GM21367 (cell line): ENCODE measurements around the gene RSAD2.
A peak's percentile ranks its signal among the peaks of the same experiment; 100 is the strongest.
"Not testable (repeated sequence)": the region's sequence is repeated elsewhere in the genome, so short reads cannot be mapped to it uniquely, and the experiment has no call there.

Source experiments
- ATAC-seq: cut with Tn5 transposase; IDR thresholded peaks from one replicate; pipeline ENCODE4 v1.9.1; 2021; ENCODE audit not compliant: unreplicated experiment

Gene RSAD2

GRCh38 chr2:6902581-6902980 lies 25.0 kb downstream of the RSAD2 start:
- not testable (repeated sequence) for ATAC-seq

- ATAC-seq: no peak
These were observed 28.1 kb downstream of the RSAD2 start for GRCh38 chr2:6905668-6906067.

- ATAC-seq: no peak
These were observed 28.7 kb downstream of the RSAD2 start for GRCh38 chr2:6906165-6906741.

GRCh38 chr2:6908291-6908690 lies 30.7 kb downstream of the RSAD2 start:
- ATAC-seq: no peak

- peak; percentile 97 for ATAC-seq
These were observed 32.1 kb downstream of the RSAD2 start for GRCh38 chr2:6909431-6910385.

GRCh38 chr2:6911721-6912120 lies 34.1 kb downstream of the RSAD2 start:
- no peak for ATAC-seq

GRCh38 chr2:6913415-6914157 lies 36.0 kb downstream of the RSAD2 start:
- no peak for ATAC-seq

- ATAC-seq: no peak
These were observed 37.3 kb downstream of the RSAD2 start for GRCh38 chr2:6914828-6915227.

- ATAC-seq: no peak
These were observed 37.8 kb downstream of the RSAD2 start for GRCh38 chr2:6915399-6915798.

GRCh38 chr2:6916224-6916623 lies 38.6 kb downstream of the RSAD2 start:
- no peak for ATAC-seq

GRCh38 chr2:6916736-6917070 lies 39.1 kb downstream of the RSAD2 start:
- no peak for ATAC-seq

- peak; percentile 68 for ATAC-seq
These were observed 39.6 kb downstream of the RSAD2 start, which contains the start of gene RNF144A for GRCh38 chr2:6917071-6917760. Gene RNF144A (plus strand): TSS chr2:6917412. CDS start chr2:6996927, 79,515 bp downstream.

- ATAC-seq: peak; percentile 29
These were observed 40.3 kb downstream of the RSAD2 start for GRCh38 chr2:6917761-6918421.

- ATAC-seq: no peak
These were observed 42.5 kb downstream of the RSAD2 start for GRCh38 chr2:6919901-6920742.

GRCh38 chr2:6920743-6921064 lies 43.1 kb downstream of the RSAD2 start:
- ATAC-seq: no peak

GRCh38 chr2:6921321-6921922 lies 43.8 kb downstream of the RSAD2 start:
- no peak for ATAC-seq

- ATAC-seq: no peak
These were observed 44.7 kb downstream of the RSAD2 start for GRCh38 chr2:6922201-6922656.

GRCh38 chr2:6923319-6923718 lies 45.7 kb downstream of the RSAD2 start:
- no peak for ATAC-seq
